Measurements from ENCODE around the gene CXADR.

The CXADR gene

GRCh38 chr21:17542371-17543011, 29.6 kb downstream of the CXADR start:
- DNase-seq, result no peak

- no peak for DNase-seq
These were observed 32.2 kb downstream of the CXADR start for GRCh38 chr21:17545007-17545406.

GRCh38 chr21:17548262-17548661, 35.4 kb downstream of the CXADR start:
- no peak for DNase-seq

- no peak for DNase-seq
These were observed 37.9 kb downstream of the CXADR start for GRCh38 chr21:17550671-17551308.

- no peak for DNase-seq
These were observed 39.6 kb downstream of the CXADR start for GRCh38 chr21:17552410-17552809.

- DNase-seq, result no peak
These were observed 41.3 kb downstream of the CXADR start for GRCh38 chr21:17554120-17554519.

- no peak for DNase-seq
These were observed 42.0 kb downstream of the CXADR start for GRCh38 chr21:17554679-17555465.

GRCh38 chr21:17560377-17561025, 47.7 kb downstream of the CXADR start:
- no peak for DNase-seq

- DNase-seq, result no peak
These were observed 57.9 kb downstream of the CXADR start for GRCh38 chr21:17570786-17571185.

GRCh38 chr21:17572431-17572830, 59.6 kb downstream of the CXADR start:
- DNase-seq, result no peak

GRCh38 chr21:17575076-17575475, 62.2 kb downstream of the CXADR start:
- DNase-seq, result no peak

- no peak for DNase-seq
These were observed 63.4 kb downstream of the CXADR start for GRCh38 chr21:17576080-17576835.

- no peak for DNase-seq
These were observed 64.9 kb downstream of the CXADR start for GRCh38 chr21:17577701-17578100.

- DNase-seq, result no peak
These were observed 65.3 kb downstream of the CXADR start for GRCh38 chr21:17578162-17578561.

- DNase-seq, result no peak
These were observed 66.0 kb downstream of the CXADR start for GRCh38 chr21:17578876-17579275.

GRCh38 chr21:17580319-17580718, 67.5 kb downstream of the CXADR start:
- DNase-seq, result no peak

GRCh38 chr21:17583898-17584297, 71.1 kb downstream of the CXADR start:
- DNase-seq, result no peak

GRCh38 chr21:17585875-17586450, 73.1 kb downstream of the CXADR start:
- no peak for DNase-seq

GRCh38 chr21:17590430-17590829, 77.6 kb downstream of the CXADR start:
- DNase-seq, result no peak

GRCh38 chr21:17597680-17598079, 84.8 kb downstream of the CXADR start:
- no peak for DNase-seq

GRCh38 chr21:17598437-17598836, 85.6 kb downstream of the CXADR start:
- no peak for DNase-seq

GRCh38 chr21:17602874-17603273, 90.0 kb downstream of the CXADR start:
- DNase-seq, result no peak

Data from cerebellar nuclear complex (tissue), 1 donor.